GM12872 (cell line): ENCODE results near the gene STAB2.

Experiments used
- TF ChIP-seq, protein P1 (sequence below): IDR thresholded peaks from 3 replicates; pipeline ENCODE4 v1.5.1; 2011; ENCODE audit warnings: low read depth, mild to moderate bottlenecking, low read length, moderate library complexity; ENCODE audit not compliant: insufficient read depth

Gene STAB2

DNA sequence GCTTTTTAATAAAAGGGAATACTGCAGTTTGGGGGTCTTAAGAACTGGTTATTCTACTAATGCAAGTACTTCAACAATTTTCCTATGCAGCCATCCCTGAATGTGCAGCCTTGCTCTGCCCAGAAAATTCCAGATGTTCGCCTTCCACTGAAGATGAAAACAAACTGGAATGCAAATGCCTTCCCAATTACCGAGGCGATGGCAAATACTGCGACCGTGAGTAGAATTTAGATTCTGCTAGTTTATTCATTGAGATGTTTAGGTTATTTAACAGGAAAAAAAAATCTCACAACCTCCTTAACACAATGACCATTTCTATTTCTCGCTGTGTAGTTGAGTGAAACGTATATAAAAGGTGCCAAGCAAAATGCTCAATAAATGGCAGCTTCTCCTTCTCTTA lies 49.9 kb downstream of the STAB2 start:
- TF ChIP-seq, protein P1, sequence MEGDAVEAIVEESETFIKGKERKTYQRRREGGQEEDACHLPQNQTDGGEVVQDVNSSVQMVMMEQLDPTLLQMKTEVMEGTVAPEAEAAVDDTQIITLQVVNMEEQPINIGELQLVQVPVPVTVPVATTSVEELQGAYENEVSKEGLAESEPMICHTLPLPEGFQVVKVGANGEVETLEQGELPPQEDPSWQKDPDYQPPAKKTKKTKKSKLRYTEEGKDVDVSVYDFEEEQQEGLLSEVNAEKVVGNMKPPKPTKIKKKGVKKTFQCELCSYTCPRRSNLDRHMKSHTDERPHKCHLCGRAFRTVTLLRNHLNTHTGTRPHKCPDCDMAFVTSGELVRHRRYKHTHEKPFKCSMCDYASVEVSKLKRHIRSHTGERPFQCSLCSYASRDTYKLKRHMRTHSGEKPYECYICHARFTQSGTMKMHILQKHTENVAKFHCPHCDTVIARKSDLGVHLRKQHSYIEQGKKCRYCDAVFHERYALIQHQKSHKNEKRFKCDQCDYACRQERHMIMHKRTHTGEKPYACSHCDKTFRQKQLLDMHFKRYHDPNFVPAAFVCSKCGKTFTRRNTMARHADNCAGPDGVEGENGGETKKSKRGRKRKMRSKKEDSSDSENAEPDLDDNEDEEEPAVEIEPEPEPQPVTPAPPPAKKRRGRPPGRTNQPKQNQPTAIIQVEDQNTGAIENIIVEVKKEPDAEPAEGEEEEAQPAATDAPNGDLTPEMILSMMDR = no peak

GRCh38 chr12:103637429-103637828 lies 50.4 kb downstream of the STAB2 start:
- TF ChIP-seq, protein P1 = no peak

- TF ChIP-seq, protein P1 = no peak
Observed at GRCh38 chr12:103639983-103640382, 52.9 kb downstream of the STAB2 start.

DNA sequence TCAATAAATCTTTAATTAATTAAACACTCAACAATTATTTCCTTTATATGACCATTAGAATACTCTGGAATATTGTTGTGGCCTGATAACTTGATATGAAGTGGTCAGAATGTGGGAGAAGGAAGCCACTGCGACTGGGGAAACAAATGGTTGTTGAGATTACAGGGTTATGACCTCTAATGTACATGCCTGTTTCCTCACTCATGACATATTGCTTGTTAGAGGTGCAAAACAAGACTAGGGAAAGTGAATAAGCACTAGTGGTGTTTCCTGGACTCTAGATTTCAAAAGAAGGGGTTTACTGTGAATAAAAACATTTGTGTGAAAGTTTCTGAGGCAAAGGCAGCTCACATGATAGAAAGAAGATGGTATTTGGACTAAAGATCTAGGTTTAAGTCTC lies 53.3 kb downstream of the STAB2 start:
- TF ChIP-seq, protein P1 = no peak

GRCh38 chr12:103640831-103641230 lies 53.8 kb downstream of the STAB2 start:
- TF ChIP-seq, protein P1 = no peak

DNA sequence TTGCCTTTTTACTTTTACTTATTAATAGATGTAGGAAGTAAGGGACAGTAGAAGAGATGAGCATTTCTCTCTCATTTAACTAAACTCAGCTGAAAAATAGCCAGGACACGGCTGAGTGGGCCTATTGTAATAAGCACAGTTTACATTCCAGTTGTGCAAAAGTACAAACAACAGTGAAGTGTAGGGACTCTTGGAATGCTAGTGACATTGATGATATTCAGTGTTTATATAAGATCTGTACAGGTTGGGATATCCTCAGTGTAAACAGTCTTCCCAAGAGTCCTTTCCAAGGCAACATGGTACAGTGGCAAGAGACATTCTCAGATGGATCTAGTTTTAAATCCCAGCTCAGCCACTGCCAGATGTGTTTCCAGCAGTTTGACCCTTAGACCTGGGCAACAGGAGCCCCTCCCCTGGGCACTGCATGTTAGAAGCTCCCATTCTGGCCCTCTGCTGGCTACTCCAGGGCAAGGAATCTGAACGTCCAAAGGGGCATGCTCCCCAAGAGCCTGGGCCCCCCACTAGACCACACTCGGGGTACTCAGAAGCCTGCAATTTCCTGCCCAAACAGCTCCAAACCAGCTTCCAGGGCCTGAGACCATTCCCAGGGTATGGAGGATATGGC lies 55.3 kb downstream of the STAB2 start:
- TF ChIP-seq, protein P1 = no peak

- TF ChIP-seq, protein P1 = no peak
Observed at GRCh38 chr12:103645202-103645601, 58.1 kb downstream of the STAB2 start.
